ENCODE measurements around the gene ERGIC1. TPM values are rescaled to one million over a fixed set of nuclear protein-coding genes. Genes with fewer than 3 reads are reported as not detected.

Gene ERGIC1
- total RNA-seq, 1 donor from 2014 or later = 131 TPM

- no peaks in the 10 kb centered on the region for H3K9me3 Mint-ChIP-seq (ENCODE audit: unreplicated experiment)
- H3K4me3 Mint-ChIP-seq (ENCODE audit: unreplicated experiment) = no peak overlapping the region
- Histone ChIP-seq H3K36me3 (ENCODE audit: insufficient read depth, low read length) (no peaks in the 10 kb centered on the region), H2AFZ (ENCODE audit: low read depth, low read length) (no peak overlapping the region), H3K4me1 (ENCODE audit: insufficient read depth, low read length) (peaks cover 40% of the 10 kb centered on the region), H3K9me3 (ENCODE audit: insufficient read depth, low read depth, low read length) (no peaks in the 10 kb centered on the region), H3K9ac (ENCODE audit: low read length) (no peak overlapping the region), H3K27ac (ENCODE audit: low read depth, low read length) (peak overlapping the region; percentile 5), H3K79me2 (ENCODE audit: insufficient read depth, low read length) (no peaks in the 10 kb centered on the region), H3K27me3 (ENCODE audit: insufficient read depth, low read length) (no peaks in the 10 kb centered on the region), H3K4me3 (ENCODE audit: insufficient read depth, low read depth, low read length) (no peak overlapping the region), H3K4me2 (ENCODE audit: low read length) (no peak overlapping the region), H4K20me1 (ENCODE audit: insufficient read depth, low read length) (no peaks in the 10 kb centered on the region)
- DNase-seq (ENCODE audit: low read depth) (no peak), FAIRE-seq (no peak)
- peaks cover 25% of the 10 kb centered on the region for H3K4me1 Mint-ChIP-seq (ENCODE audit: low read depth, unreplicated experiment)
- H3K27me3 Mint-ChIP-seq (ENCODE audit: low read depth, unreplicated experiment) = no peaks in the 10 kb centered on the region
- TF ChIP-seq, protein P1, sequence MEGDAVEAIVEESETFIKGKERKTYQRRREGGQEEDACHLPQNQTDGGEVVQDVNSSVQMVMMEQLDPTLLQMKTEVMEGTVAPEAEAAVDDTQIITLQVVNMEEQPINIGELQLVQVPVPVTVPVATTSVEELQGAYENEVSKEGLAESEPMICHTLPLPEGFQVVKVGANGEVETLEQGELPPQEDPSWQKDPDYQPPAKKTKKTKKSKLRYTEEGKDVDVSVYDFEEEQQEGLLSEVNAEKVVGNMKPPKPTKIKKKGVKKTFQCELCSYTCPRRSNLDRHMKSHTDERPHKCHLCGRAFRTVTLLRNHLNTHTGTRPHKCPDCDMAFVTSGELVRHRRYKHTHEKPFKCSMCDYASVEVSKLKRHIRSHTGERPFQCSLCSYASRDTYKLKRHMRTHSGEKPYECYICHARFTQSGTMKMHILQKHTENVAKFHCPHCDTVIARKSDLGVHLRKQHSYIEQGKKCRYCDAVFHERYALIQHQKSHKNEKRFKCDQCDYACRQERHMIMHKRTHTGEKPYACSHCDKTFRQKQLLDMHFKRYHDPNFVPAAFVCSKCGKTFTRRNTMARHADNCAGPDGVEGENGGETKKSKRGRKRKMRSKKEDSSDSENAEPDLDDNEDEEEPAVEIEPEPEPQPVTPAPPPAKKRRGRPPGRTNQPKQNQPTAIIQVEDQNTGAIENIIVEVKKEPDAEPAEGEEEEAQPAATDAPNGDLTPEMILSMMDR (IDR thresholded peaks at IDR 0.05; ENCODE audit: insufficient read depth, low read depth, low read length) = no peak
- TF ChIP-seq EZH2 (IDR thresholded peaks at IDR 0.05; ENCODE audit: insufficient read depth, low read length) = no peak
- no peak overlapping the region for H3K27ac Mint-ChIP-seq (ENCODE audit: unreplicated experiment)
- peaks cover 5% of the 10 kb centered on the region for H3K36me3 Mint-ChIP-seq (ENCODE audit: low read depth, unreplicated experiment)
Measured at GRCh38 chr5:172946146-172946545, 112.1 kb downstream of the ERGIC1 start.

DNA sequence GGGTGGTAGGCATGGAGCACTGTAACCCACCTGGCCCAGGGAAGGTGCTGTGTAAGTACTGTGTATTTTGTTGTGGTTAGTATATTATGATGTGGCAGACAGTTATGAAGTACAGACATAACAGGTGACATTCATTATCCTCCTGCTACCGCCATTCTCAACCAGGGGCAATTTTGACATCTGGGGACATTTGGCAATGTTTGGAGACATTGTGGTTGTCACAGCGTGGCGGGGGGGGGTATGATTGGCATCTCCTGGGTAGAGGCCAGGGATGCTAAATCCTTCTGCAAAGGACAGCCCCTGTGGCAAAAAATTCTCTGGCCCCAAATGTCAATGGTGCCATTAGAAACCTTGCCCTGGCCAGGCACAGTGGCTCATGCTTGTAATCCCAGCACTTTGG is 115.4 kb downstream of the ERGIC1 start:
- H3K27me3 Mint-ChIP-seq (ENCODE audit: low read depth, unreplicated experiment) = no peaks in the 10 kb centered on the region
- Histone ChIP-seq H3K79me2 (ENCODE audit: insufficient read depth, low read length) (no peaks in the 10 kb centered on the region), H3K36me3 (ENCODE audit: insufficient read depth, low read length) (no peaks in the 10 kb centered on the region), H3K4me2 (ENCODE audit: low read length) (no peak overlapping the region), H3K9ac (ENCODE audit: low read length) (no peak overlapping the region), H2AFZ (ENCODE audit: low read depth, low read length) (no peak overlapping the region), H3K4me3 (ENCODE audit: insufficient read depth, low read depth, low read length) (no peak overlapping the region), H3K27me3 (ENCODE audit: insufficient read depth, low read length) (no peaks in the 10 kb centered on the region), H4K20me1 (ENCODE audit: insufficient read depth, low read length) (no peaks in the 10 kb centered on the region), H3K4me1 (ENCODE audit: insufficient read depth, low read length) (peaks cover 38% of the 10 kb centered on the region), H3K9me3 (ENCODE audit: insufficient read depth, low read depth, low read length) (no peaks in the 10 kb centered on the region), H3K27ac (ENCODE audit: low read depth, low read length) (no peak overlapping the region)
- DNase-seq (ENCODE audit: low read depth) = no peak
- no peaks in the 10 kb centered on the region for H3K9me3 Mint-ChIP-seq (ENCODE audit: unreplicated experiment)
- no peak for FAIRE-seq
- TF ChIP-seq, protein P1 (IDR thresholded peaks at IDR 0.05; ENCODE audit: insufficient read depth, low read depth, low read length) = no peak
- TF ChIP-seq EZH2 (IDR thresholded peaks at IDR 0.05; ENCODE audit: insufficient read depth, low read length) = no peak
- H3K4me3 Mint-ChIP-seq (ENCODE audit: unreplicated experiment) = no peak overlapping the region
- H3K27ac Mint-ChIP-seq (ENCODE audit: unreplicated experiment) = no peak overlapping the region
- H3K36me3 Mint-ChIP-seq (ENCODE audit: low read depth, unreplicated experiment) = peaks cover 2% of the 10 kb centered on the region
- H3K4me1 Mint-ChIP-seq (ENCODE audit: low read depth, unreplicated experiment) = peaks cover 25% of the 10 kb centered on the region

DNA sequence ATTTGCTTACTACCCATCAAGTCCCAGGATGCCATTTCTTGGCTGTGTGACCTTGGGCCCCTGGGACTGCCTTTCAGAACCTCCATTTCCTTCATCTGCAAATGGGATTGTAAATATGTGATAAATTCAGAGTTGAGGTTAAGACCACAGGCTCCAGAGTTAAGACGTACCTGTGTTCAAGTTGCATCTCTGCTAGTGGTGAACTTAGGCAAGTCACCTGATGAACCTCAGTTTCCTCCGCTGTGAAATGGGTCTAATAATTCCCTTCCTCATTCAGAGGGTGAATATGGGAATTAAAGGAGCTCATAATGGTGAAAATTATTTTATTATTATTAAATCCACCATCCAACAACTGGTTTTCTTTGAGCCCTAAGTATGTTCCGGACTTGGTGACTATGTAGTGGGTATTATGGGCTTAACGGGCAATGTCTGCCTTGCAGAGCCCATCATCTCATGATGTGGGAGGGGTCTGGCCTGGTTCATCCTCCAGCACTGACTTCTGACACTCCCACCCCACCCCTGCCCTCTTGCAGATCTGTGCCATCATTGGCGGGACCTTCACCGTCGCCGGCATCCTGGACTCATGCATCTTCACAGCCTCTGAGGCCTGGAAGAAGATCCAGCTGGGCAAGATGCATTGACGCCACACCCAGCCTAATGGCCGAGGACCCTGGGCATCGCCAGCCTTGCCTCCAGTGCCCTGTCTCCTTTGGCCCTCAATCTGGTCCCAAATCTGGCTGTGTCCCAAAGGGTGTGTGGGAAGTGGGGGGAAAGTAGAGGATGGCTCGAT is 116.3 kb downstream of the ERGIC1 start:
- Mint-ChIP-seq H3K27ac (ENCODE audit: unreplicated experiment) (no peak overlapping the region), H3K36me3 (ENCODE audit: low read depth, unreplicated experiment) (peaks cover 2% of the 10 kb centered on the region), H3K9me3 (ENCODE audit: unreplicated experiment) (no peaks in the 10 kb centered on the region), H3K4me3 (ENCODE audit: unreplicated experiment) (no peak overlapping the region), H3K27me3 (ENCODE audit: low read depth, unreplicated experiment) (no peaks in the 10 kb centered on the region), H3K4me1 (ENCODE audit: low read depth, unreplicated experiment) (peaks cover 23% of the 10 kb centered on the region)
- no peak for FAIRE-seq
- no peaks in the 10 kb centered on the region for H4K20me1 ChIP-seq (ENCODE audit: insufficient read depth, low read length)
- no peak overlapping the region for H3K4me2 ChIP-seq (ENCODE audit: low read length)
- no peak for DNase-seq (ENCODE audit: low read depth)
- H3K27me3 ChIP-seq (ENCODE audit: insufficient read depth, low read length) = no peaks in the 10 kb centered on the region
- no peak overlapping the region for H3K9ac ChIP-seq (ENCODE audit: low read length)
- no peaks in the 10 kb centered on the region for H3K36me3 ChIP-seq (ENCODE audit: insufficient read depth, low read length)
- no peak overlapping the region for H3K27ac ChIP-seq (ENCODE audit: low read depth, low read length)
- H3K4me3 ChIP-seq (ENCODE audit: insufficient read depth, low read depth, low read length) = no peak overlapping the region
- no peaks in the 10 kb centered on the region for H3K79me2 ChIP-seq (ENCODE audit: insufficient read depth, low read length)
- H3K4me1 ChIP-seq (ENCODE audit: insufficient read depth, low read length) = peaks cover 38% of the 10 kb centered on the region
- TF ChIP-seq, protein P1 (IDR thresholded peaks at IDR 0.05; ENCODE audit: insufficient read depth, low read depth, low read length) = no peak
- H3K9me3 ChIP-seq (ENCODE audit: insufficient read depth, low read depth, low read length) = no peaks in the 10 kb centered on the region
- no peak overlapping the region for H2AFZ ChIP-seq (ENCODE audit: low read depth, low read length)

Measured in astrocyte (in vitro differentiated cells and primary cell).